Stimulated activated effector memory CD8-positive, alpha-beta T cell treated with anti-CD3 and anti-CD28 coated beads, Interleukin-12 subunit alpha, Interleukin-12 subunit beta, amount 100 ng/mL, for 72 hours (primary cell): ENCODE measurements around the gene COQ8B.
"Not testable (repeated sequence)": the region's sequence is repeated elsewhere in the genome, so short reads cannot be mapped to it uniquely, and the experiment has no call there.

Experiments used
- ATAC-seq: fragments of 150-1000 bp; cut with Tn5 transposase; 2 replicates; pipeline ENCODE4 v1.10.0; 2021
- DNase-seq, 2 donors: peaks; one replicate each; pipeline ENCODE4 v3.0.0; 2021 to 2022; ENCODE audit warnings: low spot score in 2 of 2
- H3K27ac Mint-ChIP-seq: one replicate; pipeline ENCODE4 v1.8.0; 2022; ENCODE audit warnings: mild to moderate bottlenecking, mixed read lengths
- H3K36me3 Mint-ChIP-seq: one replicate; pipeline ENCODE4 v1.8.0; 2022; ENCODE audit warnings: mild to moderate bottlenecking, mixed read lengths
- H3K4me1 Mint-ChIP-seq: one replicate; pipeline ENCODE4 v1.8.0; 2022; ENCODE audit warnings: mixed read lengths
- H3K4me3 Mint-ChIP-seq: one replicate; pipeline ENCODE4 v1.8.0; 2022; ENCODE audit warnings: mild to moderate bottlenecking, mixed read lengths
- H3K9me3 Mint-ChIP-seq: one replicate; pipeline ENCODE4 v1.8.0; 2022; ENCODE audit warnings: mixed read lengths

COQ8B gene

DNA sequence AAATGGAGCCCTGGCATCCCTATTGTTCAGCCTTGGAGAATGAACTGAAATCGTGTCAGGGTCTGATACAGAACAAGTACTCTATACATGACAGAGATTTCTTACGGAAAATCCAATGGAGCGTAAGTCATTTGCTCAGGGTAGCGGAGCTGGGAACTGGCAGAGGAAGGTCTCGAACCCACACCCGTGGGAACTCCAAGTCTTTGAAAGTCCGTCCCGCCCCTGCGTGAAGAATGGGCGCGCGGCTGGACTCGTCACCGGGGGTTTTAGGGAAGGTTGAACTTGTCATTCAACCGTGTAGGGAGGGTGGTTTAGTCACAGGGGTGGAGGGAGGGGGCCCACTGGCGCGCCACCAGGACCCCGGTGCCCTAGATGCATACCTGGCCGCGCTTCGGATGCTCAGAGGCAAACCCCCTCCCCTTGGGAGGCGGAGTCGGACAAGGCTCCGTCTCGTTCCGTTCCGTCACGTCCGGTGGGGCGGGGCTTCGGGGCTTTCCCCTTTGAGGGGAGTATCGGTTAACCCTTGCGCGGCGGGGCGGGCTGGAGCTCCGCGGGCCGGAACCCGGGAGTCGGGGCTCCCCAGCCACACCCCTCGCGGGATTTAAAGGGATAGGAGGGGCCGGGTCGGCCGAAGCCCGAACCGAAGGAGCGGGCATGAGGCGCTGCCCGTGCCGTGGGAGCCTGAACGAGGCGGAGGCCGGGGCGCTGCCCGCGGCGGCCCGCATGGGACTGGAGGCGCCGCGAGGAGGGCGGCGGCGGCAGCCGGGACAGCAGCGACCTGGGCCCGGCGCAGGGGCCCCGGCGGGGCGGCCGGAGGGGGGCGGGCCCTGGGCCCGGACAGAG lies at the start of gene COQ8B, which contains the start of gene ITPKC:
COQ8B (minus strand) TSS at position 405 of the 843 bp plus-strand sequence. CDS start 2,254 bp downstream, outside the sequence.
ITPKC (plus strand) TSS at position 631 of the 843 bp plus-strand sequence; CDS start at position 655, 24 bp downstream.
- DNase-seq, result peak; percentile 98 to 100
- peak; percentile 84 for ATAC-seq
- Mint-ChIP-seq H3K9me3 (no peaks in the 10 kb centered on the region), H3K4me3 (peak within 1 kb of the TSS; percentile 83), H3K36me3 (peaks cover 59% of the 10 kb centered on the region), H3K4me1 (peaks cover 68% of the 10 kb centered on the region), H3K27ac (peak within 1 kb of the TSS; percentile 92)

DNA sequence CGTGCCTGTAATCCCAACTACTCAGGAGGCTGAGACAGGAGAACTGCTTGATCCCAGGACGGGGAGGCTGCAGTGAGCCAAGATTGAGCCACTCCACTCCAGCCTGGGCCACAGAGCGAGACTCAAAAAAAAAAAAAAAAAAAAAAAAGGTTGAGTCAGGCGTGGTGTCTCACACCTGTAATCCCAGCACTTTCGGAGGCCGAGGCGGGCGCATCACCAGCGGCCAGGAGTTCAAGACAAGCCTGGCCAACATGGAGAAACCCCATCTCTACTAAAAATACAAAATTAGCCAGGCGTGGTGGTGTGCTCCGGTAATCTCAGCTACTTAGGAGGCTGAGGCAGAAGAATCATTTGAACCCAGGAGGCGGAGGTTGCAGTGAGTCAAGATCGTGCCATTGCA lies 49.7 kb upstream of the COQ8B start:
- not testable (repeated sequence) for DNase-seq, H3K9me3 Mint-ChIP-seq, ATAC-seq, H3K4me3 Mint-ChIP-seq
- Mint-ChIP-seq H3K4me1 (peaks cover 50% of the 10 kb centered on the region), H3K36me3 (peaks cover 92% of the 10 kb centered on the region), H3K27ac (peak overlapping the region; percentile 14)

DNA sequence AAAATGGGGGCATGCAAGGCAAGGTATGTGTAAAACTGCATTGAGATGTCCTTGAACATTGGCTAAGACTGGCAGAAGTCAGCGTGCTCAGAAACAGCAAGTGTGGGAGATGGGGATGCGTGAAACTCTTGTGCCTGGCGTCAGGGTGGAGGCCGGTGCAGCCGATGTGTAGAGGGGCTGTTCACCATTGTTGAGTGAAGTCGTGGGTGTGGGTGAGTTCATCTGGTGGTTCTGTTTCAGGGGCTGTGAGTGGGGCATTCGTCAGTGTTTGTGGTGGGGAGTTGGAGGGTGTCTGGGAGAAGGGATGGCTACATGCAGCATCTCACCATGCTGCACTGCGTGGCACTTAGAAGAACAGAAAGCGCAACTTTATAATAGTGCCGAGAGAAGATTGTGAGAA lies 47.3 kb upstream of the COQ8B start:
- H3K4me1 Mint-ChIP-seq, result peaks cover 57% of the 10 kb centered on the region
- DNase-seq, result no peak
- peak overlapping the region; percentile 29 for H3K4me3 Mint-ChIP-seq
- H3K27ac Mint-ChIP-seq, result peak overlapping the region; percentile 58
- peaks cover 100% of the 10 kb centered on the region for H3K36me3 Mint-ChIP-seq
- ATAC-seq, result peak; percentile 89
- H3K9me3 Mint-ChIP-seq, result no peaks in the 10 kb centered on the region

DNA sequence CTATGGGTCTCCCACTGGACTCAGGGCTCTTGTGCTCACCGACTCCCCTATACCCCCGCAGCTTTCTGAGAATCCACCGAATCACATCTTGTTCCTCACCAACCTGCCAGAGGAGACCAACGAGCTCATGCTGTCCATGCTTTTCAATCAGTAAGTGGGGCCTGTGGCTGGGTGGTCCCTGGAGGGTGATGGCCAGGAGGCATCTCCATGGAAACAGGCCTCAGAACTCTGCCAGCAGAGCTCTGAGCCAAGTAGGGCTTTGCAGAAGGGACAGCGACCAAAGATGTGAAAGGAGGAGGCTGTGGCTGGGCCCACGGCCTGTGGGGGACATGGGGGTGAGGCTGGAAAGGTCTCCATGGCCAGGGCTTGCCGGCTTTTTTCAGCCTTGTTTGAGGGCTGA lies 46.8 kb upstream of the COQ8B start:
- Mint-ChIP-seq H3K27ac (peak overlapping the region; percentile 58), H3K4me3 (peak overlapping the region; percentile 29), H3K4me1 (peaks cover 58% of the 10 kb centered on the region), H3K9me3 (no peaks in the 10 kb centered on the region), H3K36me3 (peaks cover 100% of the 10 kb centered on the region)
- DNase-seq, result no peak
- no peak for ATAC-seq

DNA sequence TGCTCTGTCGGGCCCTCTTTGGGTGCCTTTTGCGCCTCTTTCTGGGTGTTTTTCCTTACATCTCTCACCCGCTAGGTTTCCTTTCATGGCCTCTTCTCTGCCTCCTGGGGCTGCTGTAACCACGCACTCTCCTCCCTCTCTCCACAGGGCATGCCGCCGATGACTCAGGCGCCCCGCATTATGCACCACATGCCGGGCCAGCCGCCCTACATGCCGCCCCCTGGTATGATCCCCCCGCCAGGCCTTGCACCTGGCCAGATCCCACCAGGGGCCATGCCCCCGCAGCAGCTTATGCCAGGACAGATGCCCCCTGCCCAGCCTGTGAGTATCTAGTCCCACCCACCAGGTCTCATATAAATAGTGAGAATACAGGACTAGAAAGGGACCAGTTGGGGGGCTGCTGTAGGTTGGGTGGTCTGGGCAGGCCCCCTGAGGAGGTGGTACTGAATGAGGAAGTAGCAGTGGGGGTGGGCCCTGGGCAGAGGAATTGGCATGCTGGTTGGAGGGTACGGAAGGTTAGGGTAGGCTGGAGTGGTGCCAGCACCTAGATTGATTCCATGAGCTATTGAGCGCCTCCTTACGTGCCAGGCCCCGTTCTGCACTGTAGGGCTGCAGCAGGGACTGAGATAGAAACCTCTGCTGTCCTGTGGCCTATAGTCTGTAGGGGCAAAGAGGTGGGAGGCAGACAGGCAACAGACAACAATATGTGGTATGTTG lies 46.2 kb upstream of the COQ8B start:
- Mint-ChIP-seq H3K4me3 (peak overlapping the region; percentile 29), H3K4me1 (peaks cover 63% of the 10 kb centered on the region), H3K36me3 (peaks cover 100% of the 10 kb centered on the region), H3K27ac (peak overlapping the region; percentile 58), H3K9me3 (no peaks in the 10 kb centered on the region)
- DNase-seq, result no peak
- ATAC-seq, result no peak

DNA sequence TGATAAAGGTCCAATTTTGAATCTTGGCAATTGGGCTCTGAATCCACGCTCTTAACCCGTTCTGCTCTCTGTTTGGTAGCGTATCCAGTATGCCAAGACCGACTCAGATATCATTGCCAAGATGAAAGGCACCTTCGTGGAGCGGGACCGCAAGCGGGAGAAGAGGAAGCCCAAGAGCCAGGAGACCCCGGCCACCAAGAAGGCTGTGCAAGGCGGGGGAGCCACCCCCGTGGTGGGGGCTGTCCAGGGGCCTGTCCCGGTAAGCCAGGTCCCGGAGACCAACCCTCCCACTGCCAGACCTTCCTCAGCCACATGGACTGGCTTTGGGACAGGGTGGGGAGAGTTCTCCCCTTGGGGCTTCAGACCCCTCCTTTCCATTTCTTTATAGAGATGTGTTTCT lies 42.7 kb upstream of the COQ8B start:
- ATAC-seq (no peak), DNase-seq (no peak)
- H3K4me1 Mint-ChIP-seq, result peaks cover 82% of the 10 kb centered on the region
- no peak overlapping the region for H3K4me3 Mint-ChIP-seq
- H3K27ac Mint-ChIP-seq, result no peak overlapping the region
- H3K36me3 Mint-ChIP-seq, result peaks cover 100% of the 10 kb centered on the region
- H3K9me3 Mint-ChIP-seq, result no peaks in the 10 kb centered on the region

DNA sequence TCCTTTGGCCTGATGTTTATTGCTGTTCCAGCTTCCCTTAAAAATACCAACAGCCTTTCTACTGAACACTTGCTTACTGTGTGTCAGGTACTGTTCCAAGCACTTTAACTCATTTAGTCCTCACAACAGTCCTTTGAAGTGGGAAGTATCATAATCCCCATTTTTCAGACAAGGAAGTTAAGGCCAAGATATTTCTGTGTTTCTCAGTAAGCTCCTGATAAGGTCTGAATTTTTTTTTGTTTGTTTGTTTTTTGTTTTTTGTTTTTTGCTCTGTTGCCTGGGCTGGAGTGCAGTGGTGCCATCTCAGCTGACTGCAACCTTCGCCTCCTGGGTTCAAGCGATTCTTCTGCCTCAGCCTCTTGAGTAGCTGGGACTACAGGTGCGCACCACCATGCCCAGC lies 41.8 kb upstream of the COQ8B start:
- ATAC-seq (no peak), DNase-seq (no peak)
- H3K4me3 Mint-ChIP-seq, result no peak overlapping the region
- H3K36me3 Mint-ChIP-seq, result peaks cover 100% of the 10 kb centered on the region
- H3K9me3 Mint-ChIP-seq, result no peaks in the 10 kb centered on the region
- H3K4me1 Mint-ChIP-seq, result peaks cover 77% of the 10 kb centered on the region
- H3K27ac Mint-ChIP-seq, result no peak overlapping the region

DNA sequence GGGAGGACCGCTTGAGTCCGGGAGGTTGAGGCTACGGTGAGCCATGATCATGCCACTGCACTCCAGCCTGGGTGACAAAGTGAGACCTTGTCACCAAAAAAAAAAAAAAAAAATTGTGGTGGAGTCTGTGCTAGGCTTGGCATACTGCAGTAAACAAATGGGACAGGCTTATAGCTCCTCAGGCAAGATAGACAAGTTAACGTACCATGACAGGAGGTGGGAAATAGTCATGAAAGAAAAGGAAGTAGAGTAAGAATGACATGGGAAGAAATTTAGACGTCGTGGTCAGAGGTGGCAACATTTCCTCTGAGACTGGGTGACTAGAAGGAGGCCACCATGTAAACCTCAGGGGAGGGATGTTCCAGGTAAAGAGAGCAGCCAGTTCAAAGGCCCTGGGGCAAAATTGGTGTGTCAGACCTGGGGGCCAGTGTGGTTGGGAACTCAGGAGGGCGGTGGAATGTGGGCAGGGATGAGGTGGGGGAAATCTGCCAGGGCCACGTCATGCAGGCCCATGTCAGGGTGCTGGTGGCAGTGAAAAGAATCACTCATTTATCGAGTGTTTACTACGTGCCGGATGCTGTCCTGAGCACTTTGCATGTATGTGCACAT lies 39.9 kb upstream of the COQ8B start:
- H3K27ac Mint-ChIP-seq, result peak overlapping the region; percentile 90
- peaks cover 69% of the 10 kb centered on the region for H3K4me1 Mint-ChIP-seq
- DNase-seq (peak; percentile 43 to 82), ATAC-seq (peak; percentile 80)
- H3K4me3 Mint-ChIP-seq, result peak overlapping the region; percentile 94
- no peaks in the 10 kb centered on the region for H3K9me3 Mint-ChIP-seq
- H3K36me3 Mint-ChIP-seq, result peaks cover 100% of the 10 kb centered on the region

DNA sequence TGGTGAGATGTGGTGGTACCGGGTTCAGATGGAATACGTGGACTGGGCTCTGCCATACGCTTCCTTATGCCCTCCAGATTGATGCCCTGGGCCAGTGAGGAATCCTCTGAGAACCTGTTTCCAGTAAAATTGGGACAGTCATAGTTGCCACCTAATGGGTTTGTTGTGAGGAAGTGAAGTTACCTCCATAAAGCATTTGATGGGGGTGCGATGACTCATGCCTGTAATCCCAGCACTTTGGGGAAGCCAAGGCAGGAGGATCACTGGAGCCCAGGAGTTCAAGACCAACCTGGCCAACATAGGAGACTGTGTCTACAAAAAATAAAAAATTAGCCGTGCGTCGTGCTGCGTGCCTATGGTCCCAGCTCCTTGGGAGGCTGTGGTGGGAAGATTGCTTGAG lies 39.1 kb upstream of the COQ8B start:
- Mint-ChIP-seq H3K9me3 (no peaks in the 10 kb centered on the region), H3K36me3 (peaks cover 100% of the 10 kb centered on the region), H3K27ac (peak overlapping the region; percentile 90), H3K4me3 (peak overlapping the region; percentile 94), H3K4me1 (peaks cover 69% of the 10 kb centered on the region)
- DNase-seq (no peak), ATAC-seq (no peak)

DNA sequence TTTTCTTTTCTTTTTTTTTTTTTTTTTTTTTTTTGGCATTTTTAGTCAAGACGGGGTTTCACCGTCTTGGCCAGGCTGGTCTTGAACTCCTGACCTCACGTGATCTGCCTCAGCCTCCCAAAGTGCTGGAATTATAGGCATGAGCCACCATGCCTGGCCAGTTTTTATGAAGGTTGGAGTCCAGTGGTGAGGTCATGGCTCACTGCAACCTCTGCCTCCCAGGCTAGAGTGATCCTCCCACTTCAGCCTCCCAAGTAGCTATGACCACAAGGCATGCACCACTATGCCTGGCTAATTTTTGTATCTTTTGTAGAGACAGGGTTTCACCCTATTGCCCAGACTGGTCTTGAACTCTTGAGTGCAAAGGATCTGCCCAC lies 38.5 kb upstream of the COQ8B start:
- peak overlapping the region; percentile 90 for H3K27ac Mint-ChIP-seq
- peaks cover 100% of the 10 kb centered on the region for H3K36me3 Mint-ChIP-seq
- H3K9me3 Mint-ChIP-seq, result no peaks in the 10 kb centered on the region
- DNase-seq (no peak), ATAC-seq (no peak)
- H3K4me1 Mint-ChIP-seq, result peaks cover 64% of the 10 kb centered on the region
- H3K4me3 Mint-ChIP-seq, result peak overlapping the region; percentile 94

DNA sequence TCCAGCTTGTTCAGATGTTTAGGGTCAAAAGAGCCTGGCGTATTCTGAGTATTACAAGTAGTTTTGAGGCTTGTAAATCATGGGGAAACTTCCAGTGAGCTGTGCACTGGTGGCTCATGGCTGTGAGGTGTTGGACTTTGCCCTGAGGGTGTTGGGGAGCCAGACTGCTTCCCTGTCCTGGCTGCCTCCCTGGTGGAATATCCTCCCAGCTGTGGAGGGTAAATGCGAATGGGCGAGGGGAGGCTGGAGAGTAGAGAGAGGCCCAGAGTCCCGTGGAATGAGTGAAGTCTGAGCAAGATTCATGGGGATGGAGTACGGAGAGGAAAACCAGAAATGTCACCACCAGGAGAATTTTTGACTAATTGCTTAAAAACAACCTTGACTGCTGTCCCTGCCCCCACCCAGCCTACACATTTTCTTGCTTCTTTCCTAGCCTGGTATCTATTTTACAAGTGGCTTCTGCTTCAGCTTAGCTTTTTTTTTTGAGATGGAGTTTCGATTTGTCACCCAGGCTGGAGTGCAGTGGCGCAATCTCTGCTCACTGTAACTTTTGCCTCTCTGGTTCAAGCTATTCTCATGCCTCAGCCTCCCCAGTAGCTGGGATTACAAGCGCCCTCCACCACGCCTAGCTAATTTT lies 38.0 kb upstream of the COQ8B start:
- Mint-ChIP-seq H3K4me3 (peak overlapping the region; percentile 94), H3K27ac (peak overlapping the region; percentile 90), H3K36me3 (peaks cover 99% of the 10 kb centered on the region), H3K4me1 (peaks cover 65% of the 10 kb centered on the region), H3K9me3 (no peaks in the 10 kb centered on the region)
- DNase-seq (peak in 1 of 2 donors; percentile 72), ATAC-seq (peak; percentile 1)

DNA sequence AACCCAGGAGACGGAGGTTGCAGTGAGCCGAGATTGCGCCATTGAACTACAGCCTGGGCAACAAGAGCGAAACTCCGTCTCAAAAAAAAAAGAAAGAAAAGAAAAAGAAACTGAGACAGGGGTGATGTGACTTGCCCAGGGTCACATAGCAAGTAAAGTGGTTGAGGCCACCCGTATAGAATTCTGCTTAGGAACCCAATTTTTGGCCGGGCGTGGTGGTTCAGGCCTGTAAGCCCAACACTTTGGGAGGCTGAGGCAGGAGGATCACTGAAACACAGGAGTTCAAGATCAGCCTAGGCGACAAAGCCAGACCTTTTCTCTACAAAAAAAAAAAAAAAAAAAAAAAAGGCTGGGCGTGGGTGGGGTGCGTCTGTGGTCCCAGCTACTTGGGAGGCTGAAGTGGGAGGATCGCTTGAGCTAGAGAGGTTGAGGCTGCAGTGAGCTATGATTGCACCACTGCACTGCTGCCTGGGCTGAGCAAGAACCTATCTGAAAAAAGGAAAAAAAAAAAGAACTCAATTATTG lies 35.6 kb upstream of the COQ8B start:
- DNase-seq (peak in 1 of 2 donors; percentile 62), ATAC-seq (no peak)
- Mint-ChIP-seq H3K9me3 (no peaks in the 10 kb centered on the region), H3K4me1 (peaks cover 66% of the 10 kb centered on the region), H3K27ac (peak overlapping the region; percentile 97), H3K36me3 (peaks cover 75% of the 10 kb centered on the region), H3K4me3 (peak overlapping the region; percentile 94)

DNA sequence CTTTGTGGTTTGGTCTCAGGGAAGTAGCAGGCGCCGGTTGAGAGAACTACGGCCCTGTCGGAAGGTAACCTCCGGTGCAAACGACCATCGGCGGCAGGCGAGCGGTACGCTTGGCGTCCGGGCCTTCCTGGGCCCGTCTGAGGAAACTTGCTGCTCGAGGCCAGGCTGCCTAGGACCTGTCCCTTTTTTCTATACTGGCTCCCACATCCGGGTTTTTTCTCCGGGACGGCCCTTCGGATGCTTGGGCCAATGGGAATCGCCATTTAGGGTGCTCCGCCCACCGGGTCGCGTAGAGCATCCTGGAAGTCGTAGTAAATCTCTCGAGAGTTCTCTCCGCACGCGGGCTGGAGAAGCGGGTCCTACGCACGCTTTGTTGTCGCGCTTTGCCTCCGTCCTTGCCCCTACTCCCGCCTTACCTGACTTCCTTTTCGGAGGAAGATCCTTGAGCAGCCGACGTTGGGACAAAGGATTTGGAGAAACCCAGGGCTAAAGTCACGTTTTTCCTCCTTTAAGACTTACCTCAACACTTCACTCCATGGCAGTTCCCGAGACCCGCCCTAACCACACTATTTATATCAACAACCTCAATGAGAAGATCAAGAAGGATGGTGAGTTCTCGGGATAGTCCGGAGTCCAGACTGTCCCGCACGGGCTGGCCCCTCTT lies 34.3 kb upstream of the COQ8B start, which contains the start of gene SNRPA:
SNRPA (plus strand) TSS at position 330 of the 664 bp plus-strand sequence; CDS start at position 536, 206 bp downstream.
- DNase-seq, result peak; percentile 91 to 99
- peak; percentile 81 for ATAC-seq
- peak within 1 kb of the TSS; percentile 97 for H3K27ac Mint-ChIP-seq
- peaks cover 53% of the 10 kb centered on the region for H3K4me1 Mint-ChIP-seq
- peaks cover 62% of the 10 kb centered on the region for H3K36me3 Mint-ChIP-seq
- peak within 1 kb of the TSS; percentile 94 for H3K4me3 Mint-ChIP-seq
- no peaks in the 10 kb centered on the region for H3K9me3 Mint-ChIP-seq
